Panc1 (cell line): ENCODE measurements around the gene DNAJC12. TPM values are rescaled to one million over a fixed set of nuclear protein-coding genes. Genes with fewer than 3 reads are reported as not detected.

Experiments used
- ATAC-seq: fragments of 200-7000 bp; cut with Tn5 transposase; 2 replicates; pipeline ENCODE4 v1.9.1; 2020; ENCODE audit warnings: mild to moderate bottlenecking, moderate library complexity
- BruUV-seq: library from RNA; stranded (reverse); fragments of 400-500 nt; replicated peaks from 2 replicates; lab custom pipeline; 2021; lab: Mats Ljungman, UMichigan
- CTCF ChIA-PET: fragments of 300-600 bp; sonication (Branson Sonifier 250); formaldehyde crosslinking; loops from one replicate; lab custom pipeline; 2022; ENCODE audit warnings: antibody characterized with exemption; lab: Charles Lee
- POLR2A ChIA-PET: fragments of 300-600 bp; sonication (Branson Sonifier 250); formaldehyde crosslinking; loops from one replicate; lab custom pipeline; 2022; ENCODE audit warnings: antibody characterized with exemption; lab: Charles Lee
- DNase-seq: peaks from one replicate; pipeline ENCODE4 v3.0.0-alpha.2; 2010; ENCODE audit warnings: low read depth, low spot score
- H3K27ac ChIP-seq: 2 replicates; pipeline ENCODE4 v1.5.1; 2011; ENCODE audit warnings: mild to moderate bottlenecking, low read length, inconsistent platforms
- H3K27me3 ChIP-seq: fragments of 200-500 bp; sonication (Bioruptor generic); 2 replicates; pipeline ENCODE4 v1.6.0; 2014; ENCODE audit warnings: low read length, inconsistent platforms; ENCODE audit not compliant: control insufficient read depth, insufficient read depth
- H3K36me3 ChIP-seq: fragments of 200-500 bp; sonication (Bioruptor generic); 2 replicates; pipeline ENCODE4 v1.5.1; 2014; ENCODE audit warnings: inconsistent platforms, mild to moderate bottlenecking, low read length, moderate library complexity; ENCODE audit not compliant: control insufficient read depth, insufficient read depth
- H3K4me1 ChIP-seq: 2 replicates; pipeline ENCODE4 v1.5.1; 2011; ENCODE audit warnings: inconsistent platforms, mild to moderate bottlenecking, low read length, moderate library complexity; ENCODE audit not compliant: control insufficient read depth, insufficient read depth
- H3K4me3 ChIP-seq, 2 experiments: 2 replicates each; pipeline ENCODE4 v1.5.1; 2011 to 2012; ENCODE audit warnings: low read depth in 2 of 2, low read length in 2 of 2, mild to moderate bottlenecking in 2 of 2, inconsistent platforms in 1 of 2, moderate library complexity in 1 of 2
- H3K9me3 ChIP-seq: fragments of 200-500 bp; sonication (Bioruptor generic); 2 replicates; pipeline ENCODE4 v1.5.1; 2014; ENCODE audit warnings: low read depth, mild to moderate bottlenecking, inconsistent platforms, low read length, moderate library complexity; ENCODE audit not compliant: control insufficient read depth, insufficient read depth
- POLR2AphosphoS5 ChIP-seq: IDR thresholded peaks from 2 replicates; pipeline ENCODE4 v1.6.1; 2012; ENCODE audit warnings: mild to moderate bottlenecking, low read depth, low read length, moderate library complexity
- SIN3A ChIP-seq: IDR thresholded peaks from 2 replicates; pipeline ENCODE4 v1.6.1; 2012; ENCODE audit warnings: low read depth, mild to moderate bottlenecking, low read length, moderate library complexity, borderline replicate concordance; ENCODE audit not compliant: insufficient read depth
- TCF7L2 ChIP-seq: IDR thresholded peaks from 2 replicates; pipeline ENCODE4 v1.6.1; 2011; ENCODE audit warnings: mild to moderate bottlenecking, low read depth, low read length, inconsistent platforms
- in situ Hi-C: cut with HindIII; loops from 2 replicates; pipeline ENCODE4 v1.10.0; 2016; ENCODE audit warnings: low sequenced_read_pairs, low pct_unique_long_range_greater_than_20kb
- intact Hi-C: fragments of 100-400 bp; cut with micrococcal nuclease; formaldehyde crosslinking; loops from one replicate; pipeline ENCODE4 v1.10.0; 2022; ENCODE audit not compliant: unreplicated experiment
- total RNA-seq: library from RNA; stranded (reverse); gene quantifications from one replicate; pipeline ENCODE4 v1.2.1, GENCODE V29; 2021; ENCODE audit not compliant: unreplicated experiment
- TF ChIP-seq, protein P1 (sequence below), 2 experiments: IDR thresholded peaks; 2 replicates each; pipeline ENCODE4 v1.6.1; 2011 to 2012; ENCODE audit warnings: low read depth in 2 of 2, control low read depth in 1 of 2, low read length in 1 of 2, mild to moderate bottlenecking in 1 of 2, moderate library complexity in 1 of 2; ENCODE audit not compliant: insufficient read depth in 1 of 2
- TF ChIP-seq, protein P2 (sequence below): fragments of 450-650 bp; IDR thresholded peaks from 2 replicates; pipeline ENCODE4 v1.5.1; 2017; ENCODE audit warnings: mild to moderate bottlenecking

DNAJC12 gene
- total RNA-seq, 1 experiment from 2014 or later, result 0.44 TPM

DNA sequence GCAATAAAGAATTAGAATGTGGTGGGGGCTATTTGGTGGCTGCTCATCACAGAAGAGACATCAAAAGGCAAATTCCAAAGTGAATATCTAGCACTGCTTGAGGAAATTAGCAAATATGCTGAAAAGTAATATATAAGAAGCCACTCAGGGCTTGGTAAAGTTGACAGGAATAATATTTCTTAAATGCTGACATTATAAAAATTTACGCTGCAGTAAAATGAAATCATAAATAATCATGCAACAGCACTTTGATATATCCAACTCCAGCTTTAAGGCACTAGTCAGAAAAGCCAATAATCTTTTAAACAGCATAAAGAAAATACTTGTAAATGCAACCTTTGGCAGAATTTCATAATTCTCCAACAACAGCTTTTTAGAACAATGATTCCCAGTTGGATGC is 36.9 kb downstream of the DNAJC12 start:
- Histone ChIP-seq H3K4me1 (no peaks in the 10 kb centered on the region), H3K36me3 (no peaks in the 10 kb centered on the region), H3K27me3 (no peaks in the 10 kb centered on the region), H3K9me3 (no peaks in the 10 kb centered on the region), H3K4me3 (no peak overlapping the region), H3K27ac (no peak overlapping the region)
- in situ Hi-C loops (no loop called here), intact Hi-C loops (no loop called here)
- ChIA-PET POLR2A (no interaction called here), CTCF (no interaction called here)
- DNase-seq (no peak), ATAC-seq (no peak)
- TF ChIP-seq TCF7L2 (no peak), POLR2AphosphoS5 (no peak), SIN3A (no peak)
- TF ChIP-seq, protein P1, sequence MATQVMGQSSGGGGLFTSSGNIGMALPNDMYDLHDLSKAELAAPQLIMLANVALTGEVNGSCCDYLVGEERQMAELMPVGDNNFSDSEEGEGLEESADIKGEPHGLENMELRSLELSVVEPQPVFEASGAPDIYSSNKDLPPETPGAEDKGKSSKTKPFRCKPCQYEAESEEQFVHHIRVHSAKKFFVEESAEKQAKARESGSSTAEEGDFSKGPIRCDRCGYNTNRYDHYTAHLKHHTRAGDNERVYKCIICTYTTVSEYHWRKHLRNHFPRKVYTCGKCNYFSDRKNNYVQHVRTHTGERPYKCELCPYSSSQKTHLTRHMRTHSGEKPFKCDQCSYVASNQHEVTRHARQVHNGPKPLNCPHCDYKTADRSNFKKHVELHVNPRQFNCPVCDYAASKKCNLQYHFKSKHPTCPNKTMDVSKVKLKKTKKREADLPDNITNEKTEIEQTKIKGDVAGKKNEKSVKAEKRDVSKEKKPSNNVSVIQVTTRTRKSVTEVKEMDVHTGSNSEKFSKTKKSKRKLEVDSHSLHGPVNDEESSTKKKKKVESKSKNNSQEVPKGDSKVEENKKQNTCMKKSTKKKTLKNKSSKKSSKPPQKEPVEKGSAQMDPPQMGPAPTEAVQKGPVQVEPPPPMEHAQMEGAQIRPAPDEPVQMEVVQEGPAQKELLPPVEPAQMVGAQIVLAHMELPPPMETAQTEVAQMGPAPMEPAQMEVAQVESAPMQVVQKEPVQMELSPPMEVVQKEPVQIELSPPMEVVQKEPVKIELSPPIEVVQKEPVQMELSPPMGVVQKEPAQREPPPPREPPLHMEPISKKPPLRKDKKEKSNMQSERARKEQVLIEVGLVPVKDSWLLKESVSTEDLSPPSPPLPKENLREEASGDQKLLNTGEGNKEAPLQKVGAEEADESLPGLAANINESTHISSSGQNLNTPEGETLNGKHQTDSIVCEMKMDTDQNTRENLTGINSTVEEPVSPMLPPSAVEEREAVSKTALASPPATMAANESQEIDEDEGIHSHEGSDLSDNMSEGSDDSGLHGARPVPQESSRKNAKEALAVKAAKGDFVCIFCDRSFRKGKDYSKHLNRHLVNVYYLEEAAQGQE (IDR thresholded peaks at IDR 0.05; ENCODE audit: insufficient read depth in 1 of 2, low read depth in 2 of 2, low read length in 1 of 2), result no peak
- TF ChIP-seq, protein P2, sequence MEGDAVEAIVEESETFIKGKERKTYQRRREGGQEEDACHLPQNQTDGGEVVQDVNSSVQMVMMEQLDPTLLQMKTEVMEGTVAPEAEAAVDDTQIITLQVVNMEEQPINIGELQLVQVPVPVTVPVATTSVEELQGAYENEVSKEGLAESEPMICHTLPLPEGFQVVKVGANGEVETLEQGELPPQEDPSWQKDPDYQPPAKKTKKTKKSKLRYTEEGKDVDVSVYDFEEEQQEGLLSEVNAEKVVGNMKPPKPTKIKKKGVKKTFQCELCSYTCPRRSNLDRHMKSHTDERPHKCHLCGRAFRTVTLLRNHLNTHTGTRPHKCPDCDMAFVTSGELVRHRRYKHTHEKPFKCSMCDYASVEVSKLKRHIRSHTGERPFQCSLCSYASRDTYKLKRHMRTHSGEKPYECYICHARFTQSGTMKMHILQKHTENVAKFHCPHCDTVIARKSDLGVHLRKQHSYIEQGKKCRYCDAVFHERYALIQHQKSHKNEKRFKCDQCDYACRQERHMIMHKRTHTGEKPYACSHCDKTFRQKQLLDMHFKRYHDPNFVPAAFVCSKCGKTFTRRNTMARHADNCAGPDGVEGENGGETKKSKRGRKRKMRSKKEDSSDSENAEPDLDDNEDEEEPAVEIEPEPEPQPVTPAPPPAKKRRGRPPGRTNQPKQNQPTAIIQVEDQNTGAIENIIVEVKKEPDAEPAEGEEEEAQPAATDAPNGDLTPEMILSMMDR, result no peak
- BruUV-seq, result no TSS peak

DNA sequence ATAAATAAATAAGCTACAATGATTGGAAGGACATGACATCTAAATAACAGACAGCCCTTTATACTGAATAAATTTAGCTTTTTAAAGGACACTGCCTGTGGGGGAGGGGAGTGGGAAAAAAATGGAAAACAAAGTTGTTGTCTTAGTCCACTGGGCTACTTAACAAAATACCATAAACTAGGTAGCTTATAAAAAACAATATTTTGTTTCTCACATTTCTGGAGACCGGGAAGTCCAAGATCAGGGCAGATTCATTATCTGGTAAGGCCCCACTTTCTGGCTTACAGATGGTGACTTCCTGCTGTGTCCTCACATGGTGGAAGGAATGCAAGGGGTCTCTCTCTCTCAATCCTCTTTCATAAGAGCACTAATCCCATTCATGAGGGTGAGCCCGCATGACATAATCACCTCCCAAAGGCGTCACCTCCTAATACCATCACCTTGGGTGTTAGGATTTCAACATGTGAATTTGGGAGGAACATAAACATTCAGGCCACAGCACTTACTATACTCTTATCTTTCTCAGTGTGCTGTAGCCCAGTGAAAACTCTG is 43.0 kb downstream of the DNAJC12 start:
- no peaks in the 10 kb centered on the region for H3K4me1 ChIP-seq
- intact Hi-C loops, result no loop called here

More for the DNA sequence above, 43.0 kb downstream of the DNAJC12 start:
- in situ Hi-C loops, result no loop called here
- no peaks in the 10 kb centered on the region for H3K27me3 ChIP-seq
- H3K27ac ChIP-seq, result no peak overlapping the region
- no peaks in the 10 kb centered on the region for H3K9me3 ChIP-seq
- POLR2A ChIA-PET, result no interaction called here
- CTCF ChIA-PET, result no interaction called here
- no peaks in the 10 kb centered on the region for H3K36me3 ChIP-seq
- TF ChIP-seq, protein P2, result no peak
- no peak for TF ChIP-seq POLR2AphosphoS5
- TF ChIP-seq TCF7L2, result no peak
- TF ChIP-seq, protein P1 (IDR thresholded peaks at IDR 0.05; ENCODE audit: insufficient read depth in 1 of 2, low read depth in 2 of 2, low read length in 1 of 2), result no peak
- TF ChIP-seq SIN3A, result no peak
- no peak overlapping the region for H3K4me3 ChIP-seq
- DNase-seq, result no peak
- no TSS peak for BruUV-seq
- no peak for ATAC-seq
